Glomerular visceral epithelial cell (primary cell): Measurements from ENCODE around the gene SMARCD3.

ENCODE experiments used
- DNase-seq: peaks from one replicate; pipeline ENCODE4 v3.0.0-alpha.2; 2016; ENCODE audit errors: extremely low spot score

SMARCD3 gene

GRCh38 chr7:151272877-151273276 lies 24.4 kb upstream of the SMARCD3 start:
- DNase-seq = no peak

- DNase-seq = no peak
Observed at GRCh38 chr7:151272405-151272804, 23.9 kb upstream of the SMARCD3 start.

- no peak for DNase-seq
Observed at GRCh38 chr7:151271699-151272355, 23.3 kb upstream of the SMARCD3 start.

GRCh38 chr7:151269511-151269910 lies 21.0 kb upstream of the SMARCD3 start:
- no peak for DNase-seq

GRCh38 chr7:151265351-151265931 lies 16.9 kb upstream of the SMARCD3 start:
- DNase-seq = no peak

- no peak for DNase-seq
Observed at GRCh38 chr7:151264615-151265014, 16.1 kb upstream of the SMARCD3 start.

- DNase-seq = no peak
Observed at GRCh38 chr7:151261529-151261928, 13.0 kb upstream of the SMARCD3 start.

- no peak for DNase-seq
Observed at GRCh38 chr7:151260883-151261282, 12.4 kb upstream of the SMARCD3 start.

- DNase-seq = no peak
Observed at GRCh38 chr7:151260471-151260870, 12.0 kb upstream of the SMARCD3 start.

- no peak for DNase-seq
Observed at GRCh38 chr7:151257990-151258389, 9.5 kb upstream of the SMARCD3 start.

- DNase-seq = no peak
Observed at GRCh38 chr7:151256410-151257045, 8.0 kb upstream of the SMARCD3 start.

GRCh38 chr7:151255390-151255789 lies 6.9 kb upstream of the SMARCD3 start:
- DNase-seq = no peak

- DNase-seq = no peak
Observed at GRCh38 chr7:151254851-151255250, 6.4 kb upstream of the SMARCD3 start.

- no peak for DNase-seq
Observed at GRCh38 chr7:151254316-151254715, 5.8 kb upstream of the SMARCD3 start.

GRCh38 chr7:151252961-151253711 lies 4.6 kb upstream of the SMARCD3 start:
- no peak for DNase-seq

GRCh38 chr7:151252561-151252835 lies 4.0 kb upstream of the SMARCD3 start:
- no peak for DNase-seq

- peak; percentile 64 for DNase-seq
Observed at GRCh38 chr7:151251689-151252560, 3.4 kb upstream of the SMARCD3 start.

- no peak for DNase-seq
Observed at GRCh38 chr7:151251328-151251688, 2.8 kb upstream of the SMARCD3 start.

- no peak for DNase-seq
Observed at GRCh38 chr7:151250181-151251132, 2.0 kb upstream of the SMARCD3 start.

GRCh38 chr7:151249732-151250072 lies 1.2 kb upstream of the SMARCD3 start:
- DNase-seq = no peak
